Endothelial cell of umbilical vein (primary cell): ENCODE measurements around the gene LPP. TPM values are rescaled to one million over a fixed set of nuclear protein-coding genes. Genes with fewer than 3 reads are reported as not detected.

ENCODE experiments used
- BruUV-seq: library from RNA; stranded (reverse); fragments of 400-500 nt; replicated peaks from 2 replicates; lab custom pipeline; 2021; lab: Mats Ljungman, UMichigan
- CTCF ChIA-PET: fragments of 300-600, 350-600 bp; sonication (Branson Sonifier 250); formaldehyde crosslinking; loops from one replicate; lab custom pipeline; 2021; ENCODE audit warnings: antibody characterized with exemption, inconsistent platforms; lab: Charles Lee
- POLR2A ChIA-PET: fragments of 300-600, 350-600 bp; sonication (Branson Sonifier 250); formaldehyde crosslinking; loops from one replicate; lab custom pipeline; 2021; ENCODE audit warnings: antibody characterized with exemption, inconsistent platforms; lab: Charles Lee
- DNase-seq: peaks from one replicate; pipeline ENCODE4 v3.0.0-alpha.2; 2011; ENCODE audit warnings: low read depth, low spot score
- FAIRE-seq: peaks from 2 replicates; lab custom pipeline; 2011; peaks lifted over from hg19 to GRCh38; lab: Jason Lieb, UNC
- H2AFZ ChIP-seq: 2 replicates; pipeline ENCODE4 v1.6.0; 2012; ENCODE audit warnings: low read depth, low read length, control low read depth, inconsistent platforms
- H3K27ac ChIP-seq: 2 replicates; pipeline ENCODE4 v1.5.1; 2011; ENCODE audit warnings: low read depth, mild to moderate bottlenecking, control low read depth, low read length, moderate library complexity; ENCODE audit not compliant: insufficient read depth
- H3K27me3 ChIP-seq, 2 experiments: 2 replicates each; pipeline versions ENCODE4 v1.6.0 to v1.6.1; 2011; ENCODE audit warnings: low read length in 2 of 2, mixed read lengths in 1 of 2; ENCODE audit not compliant: control insufficient read depth in 2 of 2, insufficient read depth in 2 of 2
- H3K36me3 ChIP-seq, 2 experiments: 2 replicates in 1 of 2; 3 replicates in 1 of 2; pipeline ENCODE4 v1.5.1; 2011; ENCODE audit warnings: low read length in 2 of 2, mild to moderate bottlenecking in 1 of 2, moderate library complexity in 1 of 2; ENCODE audit not compliant: control insufficient read depth in 2 of 2, insufficient read depth in 2 of 2; ENCODE audit errors: extremely low read depth in 1 of 2
- H3K4me1 ChIP-seq: 3 replicates; pipeline ENCODE4 v1.5.1; 2011; ENCODE audit warnings: mild to moderate bottlenecking, low read length; ENCODE audit not compliant: control insufficient read depth, insufficient read depth; ENCODE audit errors: extremely low read depth
- H3K4me2 ChIP-seq: 2 replicates; pipeline ENCODE4 v1.6.1; 2011; ENCODE audit warnings: low read length, control low read depth, mixed read lengths; ENCODE audit not compliant: insufficient read depth
- H3K4me3 ChIP-seq, 3 experiments: fragments of 200-600 bp in 1 of 3; sonication (generic), shearing (Covaris generic) in 1 of 3; replicated peaks in 1 of 3; 2 replicates each; pipeline ENCODE4 v1.5.1; 2011 to 2016; ENCODE audit warnings: control low read depth in 3 of 3, low read length in 3 of 3, mild to moderate bottlenecking in 2 of 3, inconsistent platforms in 1 of 3, low read depth in 1 of 3, moderate library complexity in 1 of 3; ENCODE audit not compliant: insufficient read depth in 1 of 3
- H3K79me2 ChIP-seq: 2 replicates; pipeline ENCODE4 v1.6.0; 2012; ENCODE audit warnings: low read length, inconsistent platforms; ENCODE audit not compliant: control insufficient read depth, insufficient read depth
- H3K9ac ChIP-seq: replicated peaks from 2 replicates; pipeline ENCODE3; 2011; ENCODE audit warnings: low read length, control low read depth; ENCODE audit not compliant: insufficient read depth; ENCODE audit errors: extremely low read depth
- H3K9me1 ChIP-seq: replicated peaks from 3 replicates; pipeline ENCODE4 v1.6.0; 2011; ENCODE audit warnings: mild to moderate bottlenecking, low read length; ENCODE audit not compliant: control insufficient read depth, insufficient read depth; ENCODE audit errors: extremely low read depth
- H3K9me3 ChIP-seq: replicated peaks from 2 replicates; pipeline ENCODE4 v1.5.1; 2012; ENCODE audit warnings: low read length, inconsistent platforms; ENCODE audit not compliant: control insufficient read depth, insufficient read depth
- H4K20me1 ChIP-seq: replicated peaks from 2 replicates; pipeline ENCODE3; 2011; ENCODE audit warnings: mild to moderate bottlenecking, low read length; ENCODE audit not compliant: control insufficient read depth, insufficient read depth; ENCODE audit errors: extremely low read depth
- EZH2 ChIP-seq: IDR thresholded peaks from 2 replicates; pipeline ENCODE4 v1.6.1; 2012; ENCODE audit warnings: borderline replicate concordance, low read depth, mild to moderate bottlenecking, moderate library complexity, low read length, inconsistent platforms; ENCODE audit not compliant: severe bottlenecking
- FOS ChIP-seq: IDR thresholded peaks from 2 replicates; pipeline ENCODE4 v1.6.1; 2011; ENCODE audit warnings: mild to moderate bottlenecking, low read length, moderate library complexity, borderline replicate concordance; ENCODE audit not compliant: insufficient read depth
- GATA2 ChIP-seq: IDR thresholded peaks from 2 replicates; pipeline ENCODE4 v1.7.0; 2011; ENCODE audit warnings: low read depth, mild to moderate bottlenecking, moderate library complexity, mixed read lengths, low read length; ENCODE audit not compliant: insufficient read length, insufficient read depth
- JUN ChIP-seq: IDR thresholded peaks from 2 replicates; pipeline ENCODE4 v1.6.1; 2011; ENCODE audit warnings: borderline replicate concordance, low read depth; ENCODE audit not compliant: insufficient read length, insufficient read depth
- MYC ChIP-seq: IDR thresholded peaks from one replicate; pipeline ENCODE4 v1.6.1; 2011; ENCODE audit warnings: mild to moderate bottlenecking, low read depth, low read length
- POLR2A ChIP-seq: IDR thresholded peaks from 2 replicates; pipeline ENCODE4 v1.6.1; 2012; ENCODE audit warnings: low read depth, mild to moderate bottlenecking, control low read depth, low read length
- POLR2AphosphoS5 ChIP-seq: IDR thresholded peaks from 2 replicates; pipeline ENCODE4 v1.6.1; 2012; ENCODE audit warnings: low read depth, mild to moderate bottlenecking, control low read depth, low read length, moderate library complexity; ENCODE audit not compliant: insufficient read depth
- dilution Hi-C: fragments of 300-500 bp; cut with MboI; formaldehyde crosslinking; loops from one replicate; pipeline ENCODE4 v1.15.0; 2019; ENCODE audit warnings: low sequenced_read_pairs; ENCODE audit not compliant: extremely low pct_ligation_motif_present
- intact Hi-C: fragments of 100-400 bp; cut with micrococcal nuclease; formaldehyde crosslinking; loops from one replicate; pipeline ENCODE4 v1.10.0; 2022
- polyA plus RNA-seq, 4 experiments: library from polyadenylated mRNA; depleted of rRNA in 3 of 4; stranded (reverse) in 3 of 4; unstranded in 1 of 4; fragments of >200 nt; gene quantifications; 2 replicates each; pipeline versions ENCODE4 v1.2.1 to v1.2.3, GENCODE V29; 2011 to 2012; ENCODE audit warnings: missing spikeins in 1 of 4
- total RNA-seq: library from RNA; stranded (reverse); gene quantifications from 2 replicates; pipeline ENCODE4 v1.2.3, GENCODE V29; 2021
- TF ChIP-seq, protein P1 (sequence below), 2 donors: IDR thresholded peaks; 1 replicate in 1 of 2; 2 replicates in 1 of 2; pipeline ENCODE4 v1.5.1; 2011; ENCODE audit warnings: low read length in 2 of 2, mild to moderate bottlenecking in 2 of 2, moderate library complexity in 2 of 2, control low read depth in 1 of 2, inconsistent platforms in 1 of 2, low read depth in 1 of 2; ENCODE audit not compliant: insufficient read depth in 1 of 2; ENCODE audit errors: extremely low read depth in 1 of 2
- TF ChIP-seq, protein P2 (sequence below): IDR thresholded peaks from 2 replicates; pipeline ENCODE4 v1.6.1; 2011; ENCODE audit not compliant: insufficient read depth, insufficient read length

The LPP gene
- total and polyA plus RNA-seq, 2 donors (not counting 3 experiments of a cell fraction or from before 2014, with no cell fraction given): 16.9 to 153 TPM

DNA sequence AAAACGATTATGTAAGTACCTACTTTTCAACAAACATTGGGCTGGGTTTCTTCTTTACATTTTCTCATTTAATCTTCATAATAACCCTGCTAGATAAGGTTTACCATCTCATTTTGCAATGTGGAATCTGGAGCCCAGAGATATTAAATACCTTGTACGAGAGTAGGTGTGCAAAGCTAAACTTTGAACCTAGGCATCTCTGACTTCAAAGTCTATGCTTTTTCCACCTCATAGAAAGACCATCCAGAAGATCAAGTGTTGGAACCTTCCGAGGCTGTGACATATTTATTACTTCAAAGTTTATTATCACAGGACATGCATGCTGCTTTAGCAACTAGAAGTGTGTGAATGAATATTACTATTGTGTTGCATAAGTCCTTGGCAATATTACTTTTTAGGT lies 520.6 kb downstream of the LPP start:
- intact Hi-C loops: no loop called here
- no peak overlapping the region for H3K4me2 ChIP-seq
- no peak overlapping the region for H3K9ac ChIP-seq
- no peaks in the 10 kb centered on the region for H3K4me1 ChIP-seq
- H3K9me1 ChIP-seq: no peaks in the 10 kb centered on the region
- H4K20me1 ChIP-seq: no peaks in the 10 kb centered on the region
- H3K79me2 ChIP-seq: no peaks in the 10 kb centered on the region
- CTCF ChIA-PET: interaction anchor here (1.2 to 3.2 kb wide), 2 partner anchors 15 to 280 kb away, joined by 4 to 11 read pairs; no protein-coding TSS in a partner anchor
- no peaks in the 10 kb centered on the region for H3K27me3 ChIP-seq
- BruUV-seq: no TSS peak
- H3K36me3 ChIP-seq: no peaks in the 10 kb centered on the region
- H3K27ac ChIP-seq: no peak overlapping the region
- dilution Hi-C loops: loop anchor here (25.0 kb wide), 1 partner anchor 937 kb away; the partner anchor contains the start of gene BCL6
- H3K9me3 ChIP-seq: no peaks in the 10 kb centered on the region
- no peak for DNase-seq
- TF ChIP-seq JUN (no peak), MYC (no peak), POLR2A (no peak), GATA2 (no peak), POLR2AphosphoS5 (no peak), FOS (no peak), EZH2 (no peak)
- TF ChIP-seq, protein P1, sequence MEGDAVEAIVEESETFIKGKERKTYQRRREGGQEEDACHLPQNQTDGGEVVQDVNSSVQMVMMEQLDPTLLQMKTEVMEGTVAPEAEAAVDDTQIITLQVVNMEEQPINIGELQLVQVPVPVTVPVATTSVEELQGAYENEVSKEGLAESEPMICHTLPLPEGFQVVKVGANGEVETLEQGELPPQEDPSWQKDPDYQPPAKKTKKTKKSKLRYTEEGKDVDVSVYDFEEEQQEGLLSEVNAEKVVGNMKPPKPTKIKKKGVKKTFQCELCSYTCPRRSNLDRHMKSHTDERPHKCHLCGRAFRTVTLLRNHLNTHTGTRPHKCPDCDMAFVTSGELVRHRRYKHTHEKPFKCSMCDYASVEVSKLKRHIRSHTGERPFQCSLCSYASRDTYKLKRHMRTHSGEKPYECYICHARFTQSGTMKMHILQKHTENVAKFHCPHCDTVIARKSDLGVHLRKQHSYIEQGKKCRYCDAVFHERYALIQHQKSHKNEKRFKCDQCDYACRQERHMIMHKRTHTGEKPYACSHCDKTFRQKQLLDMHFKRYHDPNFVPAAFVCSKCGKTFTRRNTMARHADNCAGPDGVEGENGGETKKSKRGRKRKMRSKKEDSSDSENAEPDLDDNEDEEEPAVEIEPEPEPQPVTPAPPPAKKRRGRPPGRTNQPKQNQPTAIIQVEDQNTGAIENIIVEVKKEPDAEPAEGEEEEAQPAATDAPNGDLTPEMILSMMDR (IDR thresholded peaks at IDR 0.05; ENCODE audit: extremely low read depth in 1 of 2, insufficient read depth in 1 of 2, low read depth in 1 of 2, low read length in 2 of 2): no peak
- TF ChIP-seq, protein P2, sequence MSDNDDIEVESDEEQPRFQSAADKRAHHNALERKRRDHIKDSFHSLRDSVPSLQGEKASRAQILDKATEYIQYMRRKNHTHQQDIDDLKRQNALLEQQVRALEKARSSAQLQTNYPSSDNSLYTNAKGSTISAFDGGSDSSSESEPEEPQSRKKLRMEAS: no peak
- FAIRE-seq: no peak
- no peak overlapping the region for H2AFZ ChIP-seq
- POLR2A ChIA-PET: no interaction called here
- no peak overlapping the region for H3K4me3 ChIP-seq
